B cell (primary cell): Measurements from ENCODE around the gene CDKAL1. TPM values are rescaled to one million over a fixed set of nuclear protein-coding genes. Genes with fewer than 3 reads are reported as not detected.

ENCODE experiments used
- ATAC-seq: fragments of 200-7000 bp; cut with Tn5 transposase; one replicate; pipeline ENCODE4 v1.10.0; 2021; ENCODE audit warnings: low read depth, mild to moderate bottlenecking, moderate number of reproducible peaks, moderate library complexity
- CTCF ChIA-PET: fragments of 350-600 bp; sonication (Branson Sonifier 250); formaldehyde crosslinking; loops from one replicate; lab custom pipeline; 2021; ENCODE audit warnings: antibody characterized with exemption, inconsistent platforms; lab: Charles Lee
- POLR2A ChIA-PET: fragments of 350-600 bp; sonication (Branson Sonifier 250); formaldehyde crosslinking; loops from one replicate; lab custom pipeline; 2021; ENCODE audit warnings: antibody characterized with exemption; lab: Charles Lee
- DNase-seq: peaks from one replicate; pipeline ENCODE4 v3.0.0; 2013
- H2AFZ ChIP-seq: 2 replicates; pipeline ENCODE4 v1.6.1; 2012; ENCODE audit warnings: mild to moderate bottlenecking, low read depth, low read length; ENCODE audit not compliant: insufficient read depth, poor library complexity, severe bottlenecking
- H3K27ac ChIP-seq, 2 donors: 1 replicate in 1 of 2; 2 replicates in 1 of 2; pipeline ENCODE4 v1.5.1; 2012 to 2013; ENCODE audit warnings: low read length in 2 of 2, mild to moderate bottlenecking in 2 of 2, moderate library complexity in 1 of 2
- H3K27me3 ChIP-seq, 4 experiments: fragments of 200-600 bp in 1 of 4; sonication (generic) in 1 of 4; replicated peaks in 1 of 4; 1 replicate in 2 of 4; 2 replicates in 2 of 4; pipeline versions ENCODE4 v1.6.1 to v1.7.0; 2013 to 2016; ENCODE audit warnings: low read length in 3 of 4, mild to moderate bottlenecking in 2 of 4, mixed read lengths in 1 of 4, moderate library complexity in 1 of 4; ENCODE audit not compliant: insufficient read depth in 4 of 4, control insufficient read depth in 3 of 4; ENCODE audit errors: control extremely low read depth in 1 of 4
- H3K36me3 ChIP-seq, 2 experiments: replicated peaks in 1 of 2; 1 replicate in 1 of 2; 2 replicates in 1 of 2; pipeline versions ENCODE4 v1.6.1 to v1.7.1; 2013; ENCODE audit warnings: low read length in 1 of 2; ENCODE audit not compliant: insufficient read depth in 2 of 2, control insufficient read depth in 1 of 2; ENCODE audit errors: control extremely low read depth in 1 of 2, extremely low read depth in 1 of 2
- H3K4me1 ChIP-seq, 2 donors: fragments of 200-600 bp in 1 of 2; sonication (generic) in 1 of 2; 1 replicate in 1 of 2; 2 replicates in 1 of 2; pipeline versions ENCODE4 v1.5.1 to v1.6.1; 2013 to 2017; ENCODE audit warnings: low read length in 2 of 2; ENCODE audit not compliant: control insufficient read depth in 2 of 2, insufficient read depth in 2 of 2
- H3K4me2 ChIP-seq: replicated peaks from 2 replicates; pipeline ENCODE3; 2012; ENCODE audit warnings: mild to moderate bottlenecking, low read depth, low read length; ENCODE audit not compliant: poor library complexity, severe bottlenecking
- H3K4me3 ChIP-seq, 5 experiments: fragments of 200-600 bp in 1 of 5; sonication (generic) in 1 of 5; 1 replicate in 3 of 5; 2 replicates in 2 of 5; pipeline versions ENCODE4 v1.5.1 to v1.7.0; 2011 to 2016; ENCODE audit warnings: low read length in 4 of 5, mild to moderate bottlenecking in 4 of 5, low read depth in 2 of 5, control low read depth in 1 of 5, moderate library complexity in 1 of 5; ENCODE audit not compliant: insufficient read depth in 1 of 5; ENCODE audit errors: control extremely low read depth in 1 of 5, extremely low read depth in 1 of 5
- H3K79me2 ChIP-seq: fragments of 200-600 bp; sonication (generic); one replicate; pipeline ENCODE4 v1.6.0; 2016; ENCODE audit warnings: low read length; ENCODE audit not compliant: control insufficient read depth, insufficient read depth
- H3K9ac ChIP-seq: fragments of 200-600 bp; sonication (generic); 2 replicates; pipeline ENCODE4 v1.6.1; 2017; ENCODE audit warnings: mild to moderate bottlenecking, low read length, moderate library complexity
- H3K9me3 ChIP-seq, 3 donors: one replicate each; pipeline versions ENCODE4 v1.6.1 to v1.7.1; 2013; ENCODE audit warnings: low read length in 2 of 3; ENCODE audit not compliant: control insufficient read depth in 2 of 3, insufficient read depth in 1 of 3; ENCODE audit errors: control extremely low read depth in 1 of 3
- H4K20me1 ChIP-seq: 2 replicates; pipeline ENCODE4 v1.6.0; 2012; ENCODE audit warnings: mild to moderate bottlenecking, low read length; ENCODE audit not compliant: insufficient read depth, control insufficient read depth, poor library complexity, severe bottlenecking
- H3K27ac Mint-ChIP-seq: one replicate; pipeline ENCODE4 v1.8.0; 2021; ENCODE audit warnings: mixed read lengths
- H3K27me3 Mint-ChIP-seq: one replicate; pipeline ENCODE4 v1.8.0; 2021; ENCODE audit warnings: mixed read lengths
- H3K4me1 Mint-ChIP-seq: one replicate; pipeline ENCODE4 v1.8.0; 2021; ENCODE audit warnings: mixed read lengths
- H3K4me3 Mint-ChIP-seq: one replicate; pipeline ENCODE4 v1.8.0; 2021; ENCODE audit warnings: mixed read lengths
- H3K9me3 Mint-ChIP-seq: one replicate; pipeline ENCODE4 v1.8.0; 2022; ENCODE audit warnings: mixed read lengths; ENCODE audit not compliant: insufficient read depth
- CTCF ChIP-seq: fragments of 200-600 bp; IDR thresholded peaks from one replicate; pipeline ENCODE4 v1.8.0; 2022; ENCODE audit warnings: antibody characterized with exemption, mild to moderate bottlenecking
- EZH2 ChIP-seq: IDR thresholded peaks from 2 replicates; pipeline ENCODE4 v1.6.1; 2012; ENCODE audit warnings: borderline replicate concordance, low read depth, mild to moderate bottlenecking, moderate library complexity, low read length; ENCODE audit not compliant: insufficient read depth, poor library complexity, severe bottlenecking
- WGBS: methylation state at CpG from one replicate; pipeline ENCODE4 v1.1.5; 2013; ENCODE audit warnings: missing lambda C conversion rate; ENCODE audit not compliant: insufficient coverage; 5-methylcytosine and 5-hydroxymethylcytosine counted together
- intact Hi-C: fragments of 100-400 bp; cut with micrococcal nuclease; formaldehyde crosslinking; loops from one replicate; pipeline ENCODE4 v1.10.0; 2022
- polyA plus RNA-seq: library from polyadenylated mRNA; depleted of rRNA; stranded (reverse); fragments of >200 nt; gene quantifications from 2 replicates; pipeline ENCODE4 v1.2.3, GENCODE V29; 2012
- total RNA-seq, 2 donors: library from RNA; stranded (reverse); fragments of 120-200 nt in 1 of 2; gene quantifications; 1 replicate in 1 of 2; 2 replicates in 1 of 2; pipeline versions ENCODE4 v1.2.3 to v1.2.4, GENCODE V29; 2013 to 2022

The CDKAL1 gene
- total and polyA plus RNA-seq, 2 donors (not counting 1 experiment from before 2014, with no cell fraction given): 6.1 to 33.3 TPM

GRCh38 chr6:20600831-20601230 lies 66.6 kb downstream of the CDKAL1 start:
- H3K27me3 ChIP-seq: no peaks in the 10 kb centered on the region
- H3K4me2 ChIP-seq: no peak overlapping the region
- no peaks in the 10 kb centered on the region for H3K4me1 ChIP-seq
- Mint-ChIP-seq H3K4me3 (no peak overlapping the region), H3K4me1 (peaks cover 6% of the 10 kb centered on the region), H3K27me3 (no peaks in the 10 kb centered on the region), H3K27ac (no peak overlapping the region), H3K9me3 (no peaks in the 10 kb centered on the region)
- TF ChIP-seq CTCF (no peak), EZH2 (no peak)
- intact Hi-C loops: no loop called here
- H3K9me3 ChIP-seq: peaks cover 0 to 10% (median 0%) of the 10 kb centered on the region in 3 donors
- no peak overlapping the region for H3K27ac ChIP-seq
- ATAC-seq (no peak), DNase-seq (no peak)
- 100% methylated on average over 1 of the region's 3 CpGs for WGBS
- no peaks in the 10 kb centered on the region for H4K20me1 ChIP-seq
- H3K9ac ChIP-seq: no peak overlapping the region
- CTCF ChIA-PET: no interaction called here
- peaks cover 2 to 13% of the 10 kb centered on the region in 2 experiments for H3K36me3 ChIP-seq
- no peak overlapping the region for H3K4me3 ChIP-seq
- no peak overlapping the region for H2AFZ ChIP-seq
- POLR2A ChIA-PET: no interaction called here
- H3K79me2 ChIP-seq: peaks cover 4% of the 10 kb centered on the region

GRCh38 chr6:20604159-20604558 lies 69.9 kb downstream of the CDKAL1 start:
- Histone ChIP-seq H3K9me3 (no peaks in the 10 kb centered on the region), H3K79me2 (peaks cover 4% of the 10 kb centered on the region), H4K20me1 (no peaks in the 10 kb centered on the region), H3K4me1 (no peaks in the 10 kb centered on the region), H3K4me3 (no peak overlapping the region), H3K36me3 (peaks cover 0 to 5% of the 10 kb centered on the region in 2 experiments), H2AFZ (no peak overlapping the region), H3K9ac (no peak overlapping the region), H3K27me3 (no peaks in the 10 kb centered on the region), H3K4me2 (no peak overlapping the region), H3K27ac (no peak overlapping the region)
- Mint-ChIP-seq H3K4me3 (no peak overlapping the region), H3K27ac (no peak overlapping the region), H3K4me1 (peaks cover 8% of the 10 kb centered on the region), H3K27me3 (no peaks in the 10 kb centered on the region), H3K9me3 (no peaks in the 10 kb centered on the region)
- no peak for TF ChIP-seq EZH2
- TF ChIP-seq CTCF: no peak
- ChIA-PET CTCF (interaction anchor here (0.8 kb wide), 1 partner anchor 40 kb away, joined by 3 read pairs; no protein-coding TSS in a partner anchor), POLR2A (no interaction called here)
- DNase-seq: no peak
- intact Hi-C loops: no loop called here
- ATAC-seq: no peak
